Renal cortex interstitium (tissue), 11 donors: ENCODE data around the gene RNF208. TPM values are rescaled to one million over a fixed set of nuclear protein-coding genes. Genes with fewer than 3 reads are reported as not detected.
A peak's percentile ranks its signal among the peaks of the same experiment; 100 is the strongest.

Experiments
- DNase-seq, 11 donors: peaks; one replicate each; pipeline ENCODE4 v3.0.0-alpha.2; 2013; ENCODE audit warnings: low read depth in 9 of 11, low spot score in 4 of 11; ENCODE audit errors: extremely low read depth in 1 of 11
- polyA plus RNA-seq, 3 donors: library from polyadenylated mRNA; unstranded; fragments of 120-200 nt; gene quantifications; one replicate each; pipeline ENCODE4 v1.2.1, GENCODE V29; 2013; ENCODE audit not compliant: insufficient read length in 3 of 3

Gene RNF208
- polyA plus RNA-seq, 3 donors: 6.0 to 13.3 (median 13.2) TPM

DNA sequence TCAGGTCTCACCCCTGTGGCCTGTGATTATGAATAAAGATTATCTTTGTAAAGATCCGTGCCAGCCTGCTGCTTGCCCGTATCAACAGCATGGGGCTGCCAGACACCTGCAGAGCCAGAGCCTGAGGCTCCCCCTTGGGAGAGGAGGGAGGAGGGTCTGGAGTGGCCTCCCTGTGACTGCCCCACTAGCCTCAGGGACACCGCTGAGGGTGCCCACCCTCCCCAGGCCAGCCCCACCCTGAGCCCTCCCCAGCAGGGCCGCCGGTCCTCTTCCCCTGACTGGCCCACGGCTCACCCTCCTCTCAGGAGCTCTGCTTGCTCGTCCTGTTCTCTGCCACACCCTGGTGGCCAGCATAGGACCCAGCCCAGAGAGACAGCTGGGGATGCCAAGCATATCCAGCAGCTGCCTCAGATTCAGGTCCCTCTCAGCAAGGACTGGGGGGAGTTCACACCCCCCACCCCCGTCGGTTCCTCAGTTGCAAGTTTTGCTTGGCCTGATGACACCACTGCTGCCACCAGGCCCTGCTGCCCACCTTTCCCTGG, 31.7 kb downstream of the RNF208 start:
- DNase-seq: no peak

GRCh38 chr9:137189297-137190295, 32.4 kb downstream of the RNF208 start:
- DNase-seq: no peak

DNA sequence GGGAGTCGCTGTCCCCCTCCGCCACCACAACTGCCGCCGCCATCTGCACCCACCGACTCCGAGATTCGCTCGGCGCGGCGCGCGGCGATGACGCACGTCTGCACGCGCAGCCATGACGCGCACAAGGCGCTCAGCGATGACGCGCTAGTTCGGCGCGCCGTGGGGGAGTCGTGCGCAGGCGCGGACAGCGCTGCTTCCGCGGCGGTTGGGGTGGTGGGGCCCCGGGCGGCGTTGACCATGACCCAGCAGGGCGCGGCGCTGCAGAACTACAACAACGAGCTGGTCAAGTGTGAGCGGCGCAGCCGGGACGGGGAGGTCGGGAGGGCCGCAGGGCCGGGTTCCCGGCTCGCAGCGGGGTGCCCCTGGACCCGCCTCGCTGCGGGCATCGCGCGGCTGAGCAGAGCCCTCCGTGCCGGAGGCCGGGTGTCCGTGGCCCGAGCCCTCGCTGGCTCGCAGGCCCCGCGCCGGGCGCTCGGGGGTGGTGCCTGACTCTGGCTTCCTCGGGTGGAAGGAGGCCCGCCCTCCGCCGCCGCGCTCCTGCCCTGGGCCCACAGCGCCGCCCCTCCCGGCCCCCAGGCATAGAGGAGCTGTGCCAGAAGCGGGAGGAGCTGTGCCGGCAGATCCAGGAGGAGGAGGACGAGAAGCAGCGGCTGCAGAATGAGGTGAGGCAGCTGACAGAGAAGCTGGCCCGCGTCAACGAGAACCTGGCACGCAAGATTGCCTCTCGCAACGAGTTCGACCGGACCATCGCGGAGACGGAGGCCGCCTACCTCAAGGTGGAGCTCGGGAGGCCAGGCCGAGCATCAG, 33.3 kb downstream of the RNF208 start, which contains the start of the genes ANAPC2 and SSNA1:
Gene ANAPC2 (minus strand): TSS at position 71 of the 807 bp plus-strand sequence. CDS start 28 bp downstream, at position 43.
Gene SSNA1 (plus strand): TSS at position 187 of the 807 bp plus-strand sequence. CDS start 51 bp downstream, at position 238.
- peak; percentile 89 to 98 (median 94) for DNase-seq

DNA sequence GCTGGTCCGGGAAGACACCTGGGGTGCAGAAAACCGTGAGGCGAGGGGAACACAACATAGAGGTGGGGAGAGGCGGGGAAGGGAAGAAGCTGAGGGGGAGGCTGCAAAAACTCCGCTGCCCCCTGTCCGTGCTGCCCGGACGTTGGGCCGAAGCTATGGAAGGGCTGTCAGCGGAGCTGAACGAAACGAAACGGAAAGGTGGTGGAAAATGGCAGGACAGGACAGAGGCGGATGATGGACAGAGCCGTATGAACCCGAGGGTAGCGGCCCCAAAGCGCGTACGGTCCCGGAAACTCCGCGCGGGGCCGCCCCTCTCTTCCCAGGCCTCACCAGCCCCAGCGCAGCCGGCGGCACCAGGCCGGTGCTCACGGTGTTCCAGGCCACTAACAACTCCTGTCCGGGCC, 34.0 kb downstream of the RNF208 start:
- no peak for DNase-seq

- DNase-seq: no peak
These were observed 34.7 kb downstream of the RNF208 start for GRCh38 chr9:137187386-137187785.

- no peak for DNase-seq
These were observed 35.7 kb downstream of the RNF208 start for GRCh38 chr9:137186385-137186784.

DNA sequence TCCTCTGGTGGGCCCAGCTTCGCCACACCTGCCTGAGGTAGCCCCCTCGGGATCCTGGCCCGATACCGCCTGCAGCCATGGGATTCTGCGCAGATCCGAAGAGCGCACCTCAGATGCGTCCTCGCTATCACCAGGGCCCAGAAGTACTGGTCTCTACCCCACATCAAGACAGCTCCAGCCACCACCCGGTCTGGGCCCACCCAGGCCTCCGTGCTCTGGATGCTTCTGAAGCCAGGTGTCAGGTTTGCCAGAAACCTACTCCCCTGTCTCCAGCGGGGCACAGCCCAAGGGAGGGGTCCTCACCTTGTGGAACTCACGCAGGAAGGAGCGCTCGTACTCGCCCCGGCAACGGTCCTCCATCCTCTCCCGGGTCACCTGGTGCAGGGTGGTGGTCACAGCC, 36.1 kb downstream of the RNF208 start:
- no peak for DNase-seq

- no peak for DNase-seq
These were observed 37.0 kb downstream of the RNF208 start for GRCh38 chr9:137184881-137185660.

DNA sequence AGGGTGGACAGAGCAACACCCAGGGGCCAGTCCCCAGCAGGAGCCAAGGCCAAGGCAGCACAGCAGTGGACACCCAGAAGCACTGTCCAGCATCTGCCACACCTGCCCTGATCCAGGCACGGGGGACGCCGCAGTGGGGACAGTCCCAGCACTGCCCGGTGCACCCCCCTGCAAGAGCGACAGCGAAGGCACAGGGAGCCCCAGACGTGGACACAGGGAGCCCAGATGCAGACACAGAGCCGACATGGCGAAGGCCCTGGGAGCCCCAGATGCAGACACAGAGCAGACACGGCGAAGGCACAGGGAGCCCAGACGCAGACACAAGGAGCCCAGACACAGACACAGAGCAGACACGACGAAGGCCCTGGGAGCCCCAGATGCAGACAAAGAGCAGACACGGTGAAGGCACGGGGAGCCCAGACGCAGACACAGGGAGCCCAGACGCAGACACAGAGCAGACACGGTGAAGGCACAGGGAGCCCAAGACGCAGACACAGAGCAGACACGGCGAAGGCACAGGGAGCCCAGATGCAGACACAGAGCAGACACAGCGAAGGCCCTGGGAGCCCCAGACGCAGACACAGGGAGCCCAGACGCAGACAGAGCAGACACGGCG, 38.0 kb downstream of the RNF208 start:
- no peak for DNase-seq

GRCh38 chr9:137182836-137183235, 39.2 kb downstream of the RNF208 start:
- DNase-seq: no peak

DNA sequence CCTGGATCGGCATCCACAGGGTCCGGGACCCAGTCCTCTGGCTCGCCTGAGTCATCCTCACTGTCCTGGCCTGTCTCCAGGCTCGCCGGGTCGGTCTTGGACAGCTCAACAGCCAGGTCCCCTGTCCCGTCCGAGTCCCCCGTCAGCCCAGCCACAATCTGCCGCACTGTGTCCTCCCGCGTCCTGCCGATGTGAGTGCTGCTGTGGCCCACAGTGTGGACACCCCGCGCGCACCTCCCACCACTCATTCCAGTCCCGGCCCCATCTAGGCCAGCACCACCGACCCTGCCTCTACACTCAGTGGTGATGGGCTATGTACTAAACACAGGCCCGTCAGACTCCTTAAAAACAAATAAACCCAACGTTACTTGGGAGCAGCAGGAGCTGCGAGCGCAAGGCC, 40.4 kb downstream of the RNF208 start:
- DNase-seq: no peak

DNA sequence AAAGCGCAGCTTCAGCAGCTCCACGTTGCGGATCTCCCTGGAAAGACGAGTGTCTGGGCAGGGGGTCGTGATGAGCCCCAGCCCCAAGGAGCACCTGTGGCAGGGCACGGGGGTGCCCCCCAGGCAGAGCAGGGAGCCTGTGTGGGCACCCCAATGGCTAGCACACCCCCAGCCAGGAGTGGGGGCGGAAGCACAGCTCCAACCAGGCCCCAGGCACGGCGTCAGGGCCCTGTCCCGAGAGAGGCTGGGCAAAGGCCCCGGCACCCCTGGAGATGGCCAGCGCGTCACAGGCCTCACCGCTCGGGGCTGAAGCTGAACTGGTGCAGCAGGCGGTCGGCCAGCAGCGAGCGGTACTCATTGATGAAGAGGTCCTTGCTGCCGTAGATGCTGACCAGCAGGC, 41.5 kb downstream of the RNF208 start:
- no peak for DNase-seq

DNA sequence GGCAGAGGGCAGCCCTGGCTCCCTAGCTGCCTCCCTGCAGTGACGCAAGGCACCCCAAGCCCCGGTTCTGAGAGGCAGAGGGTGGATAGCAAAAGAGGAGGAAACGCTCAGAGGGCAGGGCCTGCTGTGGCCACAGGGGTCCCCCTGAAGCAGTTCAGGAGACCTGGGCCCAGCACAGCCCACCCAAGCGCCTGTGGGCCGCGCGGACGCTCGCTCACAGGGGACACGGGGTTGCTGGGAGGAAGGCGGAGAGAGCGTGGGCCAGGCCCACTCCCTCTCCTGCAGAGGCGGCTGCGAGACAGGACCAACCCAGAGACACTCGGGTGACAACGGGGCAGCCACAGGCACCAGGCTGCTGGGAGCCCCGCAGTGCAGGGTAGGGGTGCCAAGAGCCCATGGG, 42.3 kb downstream of the RNF208 start:
- no peak for DNase-seq

GRCh38 chr9:137178939-137179630, 43.0 kb downstream of the RNF208 start:
- DNase-seq: no peak

DNA sequence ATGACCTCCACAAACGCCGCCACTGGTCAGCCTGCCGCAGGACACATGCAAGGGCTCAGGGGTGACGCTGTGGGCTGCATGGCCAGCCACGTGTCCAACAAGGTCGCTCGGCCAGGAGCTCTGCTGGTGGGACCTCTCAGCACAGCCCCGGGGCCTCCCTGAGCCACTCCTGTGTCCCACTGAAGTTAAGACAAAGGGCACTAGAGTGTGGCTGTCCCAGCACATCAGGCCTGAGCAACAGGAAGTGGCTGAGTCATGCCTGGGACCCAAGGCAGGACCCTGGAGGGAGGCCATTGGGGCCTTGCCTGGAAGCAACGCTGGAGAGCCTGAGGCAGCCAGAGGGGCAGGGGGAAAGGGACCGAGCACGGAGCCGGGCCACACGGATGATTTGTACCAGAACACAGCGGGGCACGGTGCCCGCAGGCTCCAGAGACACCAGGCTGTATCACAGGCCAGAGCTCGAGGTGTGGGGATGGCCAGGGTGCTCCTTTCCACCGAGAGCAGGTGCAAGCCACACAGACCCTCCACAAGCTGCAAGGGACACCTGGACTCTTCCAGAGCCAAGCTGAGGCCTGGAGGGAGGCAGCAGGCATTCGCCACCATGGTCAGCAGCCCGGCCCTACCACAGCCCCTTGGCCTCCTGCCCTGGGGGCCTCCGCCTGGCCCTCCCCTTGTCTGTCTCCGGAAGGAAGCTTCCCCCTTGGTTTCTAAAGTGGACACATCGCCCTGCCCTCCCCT, 43.7 kb downstream of the RNF208 start:
- DNase-seq: no peak

DNA sequence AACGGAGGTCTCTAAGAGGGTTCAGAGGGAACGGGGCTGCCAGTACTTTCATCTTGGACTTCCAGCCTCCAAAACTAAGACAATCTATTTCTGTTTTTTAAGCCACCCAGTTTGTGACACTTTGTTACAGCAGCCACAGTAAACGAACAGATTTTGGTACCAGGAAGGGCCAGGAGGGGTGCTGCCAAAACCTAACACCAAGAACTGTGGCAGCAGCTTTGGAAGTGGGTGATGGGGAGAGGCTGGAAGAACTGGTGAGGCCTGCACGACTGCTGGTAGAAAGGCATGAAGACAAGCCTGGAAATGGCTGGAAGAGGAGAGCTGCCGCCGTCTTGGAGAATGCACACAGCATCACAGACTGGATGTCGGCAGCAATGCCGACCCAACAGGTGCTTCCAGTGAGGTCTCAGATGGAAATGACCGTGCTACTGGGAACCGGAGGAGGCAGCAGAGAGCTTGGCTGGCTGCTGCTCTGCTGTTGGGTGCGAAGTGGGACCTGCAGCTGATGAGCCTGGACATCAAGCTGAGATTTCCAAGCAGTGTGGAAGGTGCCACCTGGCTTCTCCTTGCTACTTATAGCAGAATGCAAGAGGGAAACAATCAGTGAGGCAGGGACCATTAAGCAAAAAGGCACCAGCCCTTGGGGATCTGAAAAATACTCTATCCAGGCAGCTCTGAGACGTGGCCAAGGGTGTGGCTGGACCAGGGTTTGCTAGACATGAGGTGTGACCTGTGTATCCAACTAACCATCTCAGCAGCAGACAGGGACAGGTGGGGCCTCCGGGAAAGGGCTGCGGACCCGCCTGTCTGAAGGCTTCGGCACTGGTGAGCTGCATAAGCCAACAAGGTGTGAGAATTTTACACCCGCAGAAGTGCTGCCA, 45.5 kb downstream of the RNF208 start:
- DNase-seq: no peak
